ENCODE measurements around the gene RAPH1.

The RAPH1 gene

GRCh38 chr2:203476881-203477280 lies 58.2 kb downstream of the RAPH1 start:
- no peaks in the 10 kb centered on the region for H3K27me3 ChIP-seq (ENCODE audit: insufficient read depth, low read length, poor library complexity)
- H3K79me1 ChIP-seq (ENCODE audit: low read length), result no peaks in the 10 kb centered on the region
- H2AK5ac ChIP-seq (ENCODE audit: low read length), result no peak overlapping the region
- no peak overlapping the region for H3K18ac ChIP-seq (ENCODE audit: low read length)
- no peak overlapping the region for H3K4me2 ChIP-seq (ENCODE audit: low read length)
- DNase-seq, result no peak
- no peak overlapping the region for H3K27ac ChIP-seq (ENCODE audit: low read depth, low read length)
- no peaks in the 10 kb centered on the region for H3K79me2 ChIP-seq (ENCODE audit: control insufficient read depth, insufficient read depth, low read length)
- H3K56ac ChIP-seq (ENCODE audit: low read length), result no peak overlapping the region
- H2BK5ac ChIP-seq (ENCODE audit: low read length), result no peak overlapping the region
- no peak overlapping the region for H4K8ac ChIP-seq (ENCODE audit: low read depth, low read length)
- H3K4ac ChIP-seq (ENCODE audit: low read depth, low read length), result no peak overlapping the region
- no peak overlapping the region for H3K23ac ChIP-seq (ENCODE audit: low read length)
- H2BK120ac ChIP-seq (ENCODE audit: low read depth, low read length), result no peak overlapping the region
- no peaks in the 10 kb centered on the region for H3K4me1 ChIP-seq (ENCODE audit: control insufficient read depth, low read depth, low read length)
- WGBS (ENCODE audit: extremely low coverage, insufficient coverage, low lambda C conversion rate), result no CpG with 5 or more reads among the region's 2 CpGs
- H3K9ac ChIP-seq (ENCODE audit: low read length), result no peak overlapping the region
- H4K5ac ChIP-seq (ENCODE audit: low read length), result no peak overlapping the region
- no peak overlapping the region for H3K4me3 ChIP-seq (ENCODE audit: low read length)
- no peaks in the 10 kb centered on the region for H3K36me3 ChIP-seq (ENCODE audit: control insufficient read depth, insufficient read depth, low read length)
- H2BK15ac ChIP-seq (replicated peaks; ENCODE audit: low read depth), result no peak overlapping the region

- no peak overlapping the region for H3K4ac ChIP-seq (ENCODE audit: low read depth, low read length)
- H3K4me2 ChIP-seq (ENCODE audit: low read length), result no peak overlapping the region
- no peaks in the 10 kb centered on the region for H3K79me1 ChIP-seq (ENCODE audit: low read length)
- H2BK5ac ChIP-seq (ENCODE audit: low read length), result no peak overlapping the region
- no peak overlapping the region for H2BK15ac ChIP-seq (replicated peaks; ENCODE audit: low read depth)
- H4K8ac ChIP-seq (ENCODE audit: low read depth, low read length), result no peak overlapping the region
- H3K36me3 ChIP-seq (ENCODE audit: control insufficient read depth, insufficient read depth, low read length), result no peaks in the 10 kb centered on the region
- no peaks in the 10 kb centered on the region for H3K4me1 ChIP-seq (ENCODE audit: control insufficient read depth, low read depth, low read length)
- H3K18ac ChIP-seq (ENCODE audit: low read length), result no peak overlapping the region
- no peak overlapping the region for H2AK5ac ChIP-seq (ENCODE audit: low read length)
- H3K27me3 ChIP-seq (ENCODE audit: insufficient read depth, low read length, poor library complexity), result no peaks in the 10 kb centered on the region
- H3K9ac ChIP-seq (ENCODE audit: low read length), result no peak overlapping the region
- no CpG with 5 or more reads among the region's 5 CpGs for WGBS (ENCODE audit: extremely low coverage, insufficient coverage, low lambda C conversion rate)
- no peak for DNase-seq
- H3K56ac ChIP-seq (ENCODE audit: low read length), result no peak overlapping the region
- no peak overlapping the region for H2BK120ac ChIP-seq (ENCODE audit: low read depth, low read length)
- H3K27ac ChIP-seq (ENCODE audit: low read depth, low read length), result no peak overlapping the region
- H4K5ac ChIP-seq (ENCODE audit: low read length), result no peak overlapping the region
- H3K79me2 ChIP-seq (ENCODE audit: control insufficient read depth, insufficient read depth, low read length), result no peaks in the 10 kb centered on the region
- no peak overlapping the region for H3K23ac ChIP-seq (ENCODE audit: low read length)
- H3K4me3 ChIP-seq (ENCODE audit: low read length), result no peak overlapping the region
Observed at GRCh38 chr2:203471323-203471722, 63.8 kb downstream of the RAPH1 start.

- Histone ChIP-seq H4K5ac (ENCODE audit: low read length) (no peak overlapping the region), H3K18ac (ENCODE audit: low read length) (no peak overlapping the region), H2BK5ac (ENCODE audit: low read length) (no peak overlapping the region), H2BK15ac (replicated peaks; ENCODE audit: low read depth) (no peak overlapping the region), H3K79me2 (ENCODE audit: control insufficient read depth, insufficient read depth, low read length) (no peaks in the 10 kb centered on the region), H3K36me3 (ENCODE audit: control insufficient read depth, insufficient read depth, low read length) (no peaks in the 10 kb centered on the region), H3K23ac (ENCODE audit: low read length) (no peak overlapping the region), H2AK5ac (ENCODE audit: low read length) (no peak overlapping the region), H3K27ac (ENCODE audit: low read depth, low read length) (no peak overlapping the region), H3K56ac (ENCODE audit: low read length) (no peak overlapping the region), H3K9ac (ENCODE audit: low read length) (no peak overlapping the region), H3K27me3 (ENCODE audit: insufficient read depth, low read length, poor library complexity) (no peaks in the 10 kb centered on the region), H3K79me1 (ENCODE audit: low read length) (no peaks in the 10 kb centered on the region), H3K4me1 (ENCODE audit: control insufficient read depth, low read depth, low read length) (no peaks in the 10 kb centered on the region), H4K8ac (ENCODE audit: low read depth, low read length) (no peak overlapping the region), H3K4me2 (ENCODE audit: low read length) (no peak overlapping the region), H3K4me3 (ENCODE audit: low read length) (no peak overlapping the region), H3K4ac (ENCODE audit: low read depth, low read length) (no peak overlapping the region), H2BK120ac (ENCODE audit: low read depth, low read length) (no peak overlapping the region)
- DNase-seq, result no peak
- no CpG with 5 or more reads among the region's 4 CpGs for WGBS (ENCODE audit: extremely low coverage, insufficient coverage, low lambda C conversion rate)
Observed at GRCh38 chr2:203470371-203470770, 64.7 kb downstream of the RAPH1 start.

- Histone ChIP-seq H3K27ac (ENCODE audit: low read depth, low read length) (no peak overlapping the region), H3K4me2 (ENCODE audit: low read length) (no peak overlapping the region), H3K27me3 (ENCODE audit: insufficient read depth, low read length, poor library complexity) (no peaks in the 10 kb centered on the region), H3K18ac (ENCODE audit: low read length) (no peak overlapping the region), H2BK15ac (replicated peaks; ENCODE audit: low read depth) (no peak overlapping the region), H3K36me3 (ENCODE audit: control insufficient read depth, insufficient read depth, low read length) (no peaks in the 10 kb centered on the region), H2BK5ac (ENCODE audit: low read length) (no peak overlapping the region), H3K4ac (ENCODE audit: low read depth, low read length) (no peak overlapping the region), H3K79me1 (ENCODE audit: low read length) (no peaks in the 10 kb centered on the region), H4K5ac (ENCODE audit: low read length) (no peak overlapping the region), H3K23ac (ENCODE audit: low read length) (no peak overlapping the region), H2BK120ac (ENCODE audit: low read depth, low read length) (no peak overlapping the region), H3K4me3 (ENCODE audit: low read length) (no peak overlapping the region), H3K9ac (ENCODE audit: low read length) (no peak overlapping the region), H2AK5ac (ENCODE audit: low read length) (no peak overlapping the region), H3K56ac (ENCODE audit: low read length) (no peak overlapping the region), H3K79me2 (ENCODE audit: control insufficient read depth, insufficient read depth, low read length) (no peaks in the 10 kb centered on the region), H3K4me1 (ENCODE audit: control insufficient read depth, low read depth, low read length) (no peaks in the 10 kb centered on the region), H4K8ac (ENCODE audit: low read depth, low read length) (no peak overlapping the region)
- no CpG with 5 or more reads among the region's 1 CpG for WGBS (ENCODE audit: extremely low coverage, insufficient coverage, low lambda C conversion rate)
- DNase-seq, result no peak
Observed at GRCh38 chr2:203469546-203469945, 65.6 kb downstream of the RAPH1 start.

- Histone ChIP-seq H3K79me1 (ENCODE audit: low read length) (no peaks in the 10 kb centered on the region), H2AK5ac (ENCODE audit: low read length) (no peak overlapping the region), H3K27me3 (ENCODE audit: insufficient read depth, low read length, poor library complexity) (no peaks in the 10 kb centered on the region), H2BK120ac (ENCODE audit: low read depth, low read length) (no peak overlapping the region), H3K36me3 (ENCODE audit: control insufficient read depth, insufficient read depth, low read length) (no peaks in the 10 kb centered on the region), H4K5ac (ENCODE audit: low read length) (no peak overlapping the region), H2BK5ac (ENCODE audit: low read length) (no peak overlapping the region), H3K18ac (ENCODE audit: low read length) (no peak overlapping the region), H3K4me2 (ENCODE audit: low read length) (no peak overlapping the region), H3K27ac (ENCODE audit: low read depth, low read length) (no peak overlapping the region), H3K56ac (ENCODE audit: low read length) (no peak overlapping the region), H3K23ac (ENCODE audit: low read length) (no peak overlapping the region), H3K4ac (ENCODE audit: low read depth, low read length) (no peak overlapping the region), H3K9ac (ENCODE audit: low read length) (no peak overlapping the region), H3K4me1 (ENCODE audit: control insufficient read depth, low read depth, low read length) (no peaks in the 10 kb centered on the region), H2BK15ac (replicated peaks; ENCODE audit: low read depth) (no peak overlapping the region), H4K8ac (ENCODE audit: low read depth, low read length) (no peak overlapping the region), H3K4me3 (ENCODE audit: low read length) (no peak overlapping the region), H3K79me2 (ENCODE audit: control insufficient read depth, insufficient read depth, low read length) (no peaks in the 10 kb centered on the region)
- no peak for DNase-seq
Observed at GRCh38 chr2:203463266-203463678, 71.8 kb downstream of the RAPH1 start.

DNA sequence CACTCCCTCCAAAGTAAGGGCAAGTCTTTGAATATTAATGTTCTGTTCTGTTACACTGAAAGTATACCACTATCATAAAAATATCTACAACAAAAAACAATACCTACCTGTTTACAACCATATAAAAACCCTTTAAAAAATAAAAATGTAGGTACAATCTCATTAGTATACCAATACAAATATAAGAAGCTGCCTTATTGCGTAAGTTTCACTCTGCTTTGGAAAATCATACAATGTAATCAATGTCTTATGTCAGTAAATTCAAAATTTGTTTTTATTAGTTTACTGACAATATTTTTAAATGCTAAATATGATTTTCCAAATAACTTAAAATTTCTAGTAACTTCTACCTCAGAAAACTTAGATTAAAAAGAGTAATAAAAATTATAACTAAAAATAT lies 72.8 kb downstream of the RAPH1 start:
- Histone ChIP-seq H3K4me3 (ENCODE audit: low read length) (no peak overlapping the region), H4K5ac (ENCODE audit: low read length) (no peak overlapping the region), H3K4me2 (ENCODE audit: low read length) (no peak overlapping the region), H2BK5ac (ENCODE audit: low read length) (no peak overlapping the region), H3K79me2 (ENCODE audit: control insufficient read depth, insufficient read depth, low read length) (no peaks in the 10 kb centered on the region), H3K56ac (ENCODE audit: low read length) (no peak overlapping the region), H3K79me1 (ENCODE audit: low read length) (no peaks in the 10 kb centered on the region), H4K8ac (ENCODE audit: low read depth, low read length) (no peak overlapping the region), H3K36me3 (ENCODE audit: control insufficient read depth, insufficient read depth, low read length) (no peaks in the 10 kb centered on the region), H2BK120ac (ENCODE audit: low read depth, low read length) (no peak overlapping the region), H3K27me3 (ENCODE audit: insufficient read depth, low read length, poor library complexity) (no peaks in the 10 kb centered on the region), H3K18ac (ENCODE audit: low read length) (no peak overlapping the region), H2AK5ac (ENCODE audit: low read length) (no peak overlapping the region), H3K23ac (ENCODE audit: low read length) (no peak overlapping the region), H3K4ac (ENCODE audit: low read depth, low read length) (no peak overlapping the region), H3K27ac (ENCODE audit: low read depth, low read length) (no peak overlapping the region), H3K9ac (ENCODE audit: low read length) (no peak overlapping the region), H3K4me1 (ENCODE audit: control insufficient read depth, low read depth, low read length) (no peaks in the 10 kb centered on the region), H2BK15ac (replicated peaks; ENCODE audit: low read depth) (no peak overlapping the region)
- DNase-seq, result no peak
- no CpG with 5 or more reads among the region's 1 CpG for WGBS (ENCODE audit: extremely low coverage, insufficient coverage, low lambda C conversion rate)

All from mesendoderm (in vitro differentiated cells).